Uterus (tissue), 4 donors: Measurements from ENCODE around the gene CHRNA10. TPM values are rescaled to one million over a fixed set of nuclear protein-coding genes. Genes with fewer than 3 reads are reported as not detected.
"Not testable (repeated sequence)": the region's sequence is repeated elsewhere in the genome, so short reads cannot be mapped to it uniquely, and the experiment has no call there.

ENCODE experiments used
- DNase-seq, 2 donors: peaks; one replicate each; pipeline ENCODE4 v3.0.0-alpha.2; 2019 to 2020
- H3K27ac ChIP-seq, 2 donors: fragments of 200-600 bp; sonication (generic); 1 replicate in 1 of 2; 2 replicates in 1 of 2; pipeline ENCODE4 v1.5.1; 2016 to 2018
- H3K27me3 ChIP-seq, 2 donors: fragments of 200-600 bp; sonication (generic); one replicate each; pipeline ENCODE4 v1.5.1; 2018 to 2019; ENCODE audit warnings: control low read depth in 1 of 2
- H3K36me3 ChIP-seq, 2 donors: fragments of 200-600 bp; sonication (generic); one replicate each; pipeline ENCODE4 v1.5.1; 2019; ENCODE audit warnings: control low read depth in 1 of 2
- H3K4me1 ChIP-seq, 2 donors: fragments of 200-600 bp; sonication (generic); one replicate each; pipeline ENCODE4 v1.5.1; 2018 to 2019; ENCODE audit warnings: control low read depth in 1 of 2
- H3K4me3 ChIP-seq, 2 donors: fragments of 200-600 bp; sonication (generic); 1 replicate in 1 of 2; 2 replicates in 1 of 2; pipeline ENCODE4 v1.5.1; 2018 to 2019; ENCODE audit warnings: mild to moderate bottlenecking in 1 of 2
- H3K9me3 ChIP-seq, 2 donors: fragments of 200-600 bp; sonication (generic); one replicate each; pipeline ENCODE4 v1.5.1; 2019; ENCODE audit warnings: control low read depth in 1 of 2
- CTCF ChIP-seq, 4 experiments: fragments of 200-600 bp in 2 of 4; fragments of 450-650 bp in 2 of 4; sonication (generic) in 2 of 4; IDR thresholded peaks; one replicate each; pipeline ENCODE4 v1.5.1; 2016 to 2019; ENCODE audit warnings: antibody characterized with exemption in 4 of 4, mild to moderate bottlenecking in 2 of 4, moderate library complexity in 1 of 4
- POLR2A ChIP-seq, 2 donors: fragments of 450-650 bp; IDR thresholded peaks; one replicate each; pipeline ENCODE4 v1.6.1; 2016; ENCODE audit warnings: antibody characterized with exemption in 2 of 2, mild to moderate bottlenecking in 1 of 2, moderate library complexity in 1 of 2
- intact Hi-C: fragments of 100-400 bp; cut with DNase I; formaldehyde crosslinking; loops from one replicate; pipeline ENCODE4 v1.15.1; 2023; ENCODE audit warnings: low total_unique reads
- total RNA-seq, 4 donors: library from RNA; depleted of rRNA in 3 of 4; stranded (reverse); fragments of >200 nt in 3 of 4; gene quantifications; one replicate each; pipeline versions ENCODE4 v1.1.0 to v1.2.4, GENCODE V29; 2014 to 2023
- donor health status: DM: yes; HTN: yes; CAD: no.

The CHRNA10 gene
- total RNA-seq, 4 donors from 2014 or later: 0.76 to 2.2 TPM; not detected in 2

- intact Hi-C loops: no loop called here
- H3K9me3 ChIP-seq: no peaks in the 10 kb centered on the region
- H3K27me3 ChIP-seq: no peaks in the 10 kb centered on the region
- no peak for TF ChIP-seq CTCF (IDR thresholded peaks at IDR 0.05)
- no peak for TF ChIP-seq POLR2A (IDR thresholded peaks at IDR 0.05)
- no peak overlapping the region for H3K27ac ChIP-seq
- no peaks in the 10 kb centered on the region for H3K4me1 ChIP-seq
- H3K4me3 ChIP-seq: no peak overlapping the region
- DNase-seq: no peak
- no peaks in the 10 kb centered on the region for H3K36me3 ChIP-seq
Observed at GRCh38 chr11:3664032-3664630, 7.1 kb downstream of the CHRNA10 start.

GRCh38 chr11:3662856-3663255, 8.3 kb downstream of the CHRNA10 start:
- Histone ChIP-seq H3K27me3 (no peaks in the 10 kb centered on the region), H3K4me3 (no peak overlapping the region), H3K4me1 (no peaks in the 10 kb centered on the region), H3K9me3 (no peaks in the 10 kb centered on the region), H3K27ac (no peak overlapping the region), H3K36me3 (no peaks in the 10 kb centered on the region)
- TF ChIP-seq POLR2A (IDR thresholded peaks at IDR 0.05) (no peak), CTCF (IDR thresholded peaks at IDR 0.05) (no peak)
- DNase-seq: no peak
- intact Hi-C loops: no loop called here

- H3K27me3 ChIP-seq: no peaks in the 10 kb centered on the region
- intact Hi-C loops: no loop called here
- no peak overlapping the region for H3K27ac ChIP-seq
- H3K4me1 ChIP-seq: no peaks in the 10 kb centered on the region
- no peaks in the 10 kb centered on the region for H3K9me3 ChIP-seq
- no peak for DNase-seq
- H3K36me3 ChIP-seq: no peaks in the 10 kb centered on the region
- no peak overlapping the region for H3K4me3 ChIP-seq
- TF ChIP-seq POLR2A (IDR thresholded peaks at IDR 0.05) (no peak), CTCF (IDR thresholded peaks at IDR 0.05) (no peak)
Observed at GRCh38 chr11:3660960-3661359, 10.2 kb downstream of the CHRNA10 start.

- H3K27ac ChIP-seq: no peak overlapping the region
- H3K9me3 ChIP-seq: no peaks in the 10 kb centered on the region
- H3K4me3 ChIP-seq: no peak overlapping the region
- H3K27me3 ChIP-seq: no peaks in the 10 kb centered on the region
- no peaks in the 10 kb centered on the region for H3K36me3 ChIP-seq
- DNase-seq: no peak
- no peaks in the 10 kb centered on the region for H3K4me1 ChIP-seq
- intact Hi-C loops: no loop called here
- TF ChIP-seq CTCF (IDR thresholded peaks at IDR 0.05) (no peak), POLR2A (IDR thresholded peaks at IDR 0.05) (no peak)
Observed at GRCh38 chr11:3659595-3660515, 11.3 kb downstream of the CHRNA10 start.

- no peak overlapping the region for H3K4me3 ChIP-seq
- no peak overlapping the region for H3K27ac ChIP-seq
- intact Hi-C loops: no loop called here
- no peak for DNase-seq
- no peaks in the 10 kb centered on the region for H3K4me1 ChIP-seq
- TF ChIP-seq POLR2A (IDR thresholded peaks at IDR 0.05) (no peak), CTCF (IDR thresholded peaks at IDR 0.05) (no peak)
- no peaks in the 10 kb centered on the region for H3K9me3 ChIP-seq
- no peaks in the 10 kb centered on the region for H3K36me3 ChIP-seq
- H3K27me3 ChIP-seq: no peaks in the 10 kb centered on the region
Observed at GRCh38 chr11:3658252-3658651, 12.9 kb downstream of the CHRNA10 start.

- H3K27ac ChIP-seq, intact Hi-C loops, DNase-seq, H3K9me3 ChIP-seq, H3K27me3 ChIP-seq, H3K4me1 ChIP-seq, H3K36me3 ChIP-seq, H3K4me3 ChIP-seq: not testable (repeated sequence)
Observed at GRCh38 chr11:3657331-3657730, 13.9 kb downstream of the CHRNA10 start.
